GM19452 (cell line): ENCODE results near the gene FAM149A.

Experiments
- ATAC-seq: cut with Tn5 transposase; IDR thresholded peaks from one replicate; pipeline ENCODE4 v1.9.1; 2021; ENCODE audit not compliant: unreplicated experiment

Gene FAM149A

DNA sequence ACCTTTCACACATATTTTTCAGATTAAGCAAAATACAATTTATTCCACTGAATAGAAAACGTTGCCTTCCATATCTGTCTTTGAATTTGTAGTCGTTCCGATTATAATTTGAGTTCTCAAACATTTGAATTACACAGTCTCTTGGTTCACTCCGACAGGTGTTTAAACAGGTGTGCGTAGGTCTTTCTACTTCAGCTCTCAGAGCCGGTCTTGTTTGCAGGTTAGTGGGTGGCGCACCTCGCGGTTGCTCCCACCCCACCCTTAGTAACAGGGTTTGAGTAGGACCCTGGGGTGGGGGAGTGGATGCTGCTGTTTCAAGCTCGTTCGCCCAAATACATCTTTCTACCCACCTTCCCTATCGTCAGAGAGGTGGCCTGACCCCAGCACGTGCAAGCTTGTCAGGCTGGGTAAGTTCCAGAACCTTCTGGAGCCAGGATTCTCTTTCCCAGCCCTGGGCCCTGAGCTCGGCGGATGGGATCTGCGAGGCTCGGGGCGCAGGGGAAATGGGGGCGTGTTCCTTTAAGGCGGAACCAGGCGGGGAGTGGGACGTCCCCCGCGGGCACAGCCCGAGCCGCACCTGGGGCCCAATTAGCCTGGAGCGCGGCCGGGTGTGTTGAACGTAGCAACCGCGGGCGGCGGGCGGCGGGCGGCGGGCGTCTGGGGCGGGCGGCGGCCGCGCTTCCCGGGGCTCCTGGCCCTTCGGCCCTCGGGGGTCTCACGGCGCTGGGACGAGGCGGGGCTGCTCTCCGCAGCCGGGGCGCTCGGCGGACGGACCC, at the start of gene FAM149A:
TSS of gene FAM149A (plus strand) at position 591 of the 776 bp plus-strand sequence.
- ATAC-seq: peak; percentile 68

DNA sequence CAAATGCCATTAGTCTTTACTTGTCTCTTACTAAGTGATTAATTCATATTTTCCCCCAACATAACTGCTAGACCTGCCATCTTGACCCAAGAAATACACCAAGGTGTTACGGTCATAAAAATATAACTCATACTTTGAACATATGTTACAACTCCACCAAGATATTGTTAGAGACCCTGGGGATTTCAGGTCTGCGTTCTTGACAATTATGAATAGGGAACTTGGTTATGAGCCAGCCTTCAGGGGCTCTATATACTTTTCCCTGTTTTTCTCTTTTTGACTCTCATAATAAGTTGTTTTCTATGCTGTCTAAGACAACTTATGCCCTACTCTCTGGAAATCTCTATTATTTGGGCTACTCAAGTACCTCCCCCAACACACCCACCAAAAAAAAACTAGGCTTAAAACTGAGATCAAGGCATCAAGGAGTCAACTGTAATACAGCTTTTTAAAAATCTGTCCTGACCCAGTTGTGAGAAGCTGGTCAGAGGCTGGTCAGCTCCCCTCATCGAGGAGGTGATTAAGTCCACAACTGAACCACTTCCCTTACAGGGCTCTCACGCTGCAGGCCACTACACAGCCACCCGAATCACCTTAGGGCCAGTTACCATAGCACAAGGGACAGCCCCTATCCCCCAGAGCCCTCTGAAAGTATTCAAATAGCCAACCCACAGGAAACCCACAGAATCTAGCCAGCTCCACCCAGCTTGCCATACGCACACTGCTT, 46.1 kb upstream of the FAM149A start:
- peak; percentile 99 for ATAC-seq

DNA sequence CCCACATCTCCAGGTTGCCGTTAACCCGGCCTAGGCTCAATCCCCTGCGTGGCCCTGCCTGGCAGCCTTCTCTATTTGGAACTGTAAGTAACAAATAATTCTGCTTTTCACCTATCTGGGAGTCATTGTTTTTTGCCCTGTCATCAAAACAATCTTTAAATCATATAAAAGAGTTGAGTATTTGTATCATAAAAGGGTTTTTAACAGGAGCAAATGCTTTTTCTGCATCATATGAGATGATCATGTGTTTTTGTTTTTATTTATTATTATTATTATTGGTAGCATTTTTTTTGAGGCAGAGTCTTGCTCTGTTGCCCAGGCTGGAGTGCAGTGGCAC, 45.6 kb upstream of the FAM149A start:
- no peak for ATAC-seq

DNA sequence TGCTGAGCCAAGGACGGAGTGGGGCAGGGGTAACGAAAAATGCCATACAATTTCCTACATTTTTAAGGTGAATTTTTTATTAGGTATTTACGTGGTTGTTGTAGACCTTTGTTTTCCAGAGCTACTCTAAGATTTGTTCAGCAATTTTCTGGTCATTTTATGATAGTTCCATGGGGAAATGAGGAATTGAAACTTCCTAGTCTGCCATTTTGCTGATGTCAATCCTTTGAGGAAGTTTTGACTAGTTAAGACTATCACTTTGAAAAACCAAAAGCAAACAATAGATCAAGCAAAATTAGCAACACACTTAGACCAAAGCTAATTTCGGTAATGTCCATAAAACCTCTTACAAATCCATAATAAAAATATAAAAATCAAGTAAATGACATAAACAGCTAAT, 42.6 kb upstream of the FAM149A start:
- no peak for ATAC-seq

DNA sequence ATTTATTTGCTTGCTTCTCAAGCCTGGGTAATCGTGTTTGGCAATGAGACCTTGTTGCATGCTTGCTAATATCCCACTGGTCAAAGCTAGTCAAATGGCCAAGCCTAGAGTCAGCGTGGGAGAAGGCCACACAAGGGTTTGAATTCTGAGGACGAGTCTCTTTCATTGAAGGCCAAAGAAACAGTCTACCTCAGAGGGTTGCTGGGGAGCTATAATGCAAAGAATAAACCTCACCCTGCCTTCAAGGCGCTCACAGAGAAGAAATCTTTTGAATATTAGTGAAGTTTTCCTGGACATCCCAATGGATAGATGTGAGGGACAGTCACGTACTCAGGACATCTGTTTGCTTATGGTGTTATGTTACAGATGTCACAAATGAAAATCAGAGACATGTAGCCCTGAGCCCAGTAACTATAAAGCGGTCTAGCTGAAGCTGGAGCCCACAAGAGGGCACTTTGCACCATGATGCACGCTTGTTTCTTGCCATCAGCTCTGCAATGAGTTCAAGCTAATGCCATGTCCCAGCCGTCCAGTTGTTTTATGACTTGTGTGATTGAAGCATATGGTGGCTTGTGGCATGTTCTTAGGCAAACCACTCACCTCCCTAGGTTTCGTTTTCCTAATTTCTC, 36.6 kb upstream of the FAM149A start:
- ATAC-seq: peak; percentile 82

DNA sequence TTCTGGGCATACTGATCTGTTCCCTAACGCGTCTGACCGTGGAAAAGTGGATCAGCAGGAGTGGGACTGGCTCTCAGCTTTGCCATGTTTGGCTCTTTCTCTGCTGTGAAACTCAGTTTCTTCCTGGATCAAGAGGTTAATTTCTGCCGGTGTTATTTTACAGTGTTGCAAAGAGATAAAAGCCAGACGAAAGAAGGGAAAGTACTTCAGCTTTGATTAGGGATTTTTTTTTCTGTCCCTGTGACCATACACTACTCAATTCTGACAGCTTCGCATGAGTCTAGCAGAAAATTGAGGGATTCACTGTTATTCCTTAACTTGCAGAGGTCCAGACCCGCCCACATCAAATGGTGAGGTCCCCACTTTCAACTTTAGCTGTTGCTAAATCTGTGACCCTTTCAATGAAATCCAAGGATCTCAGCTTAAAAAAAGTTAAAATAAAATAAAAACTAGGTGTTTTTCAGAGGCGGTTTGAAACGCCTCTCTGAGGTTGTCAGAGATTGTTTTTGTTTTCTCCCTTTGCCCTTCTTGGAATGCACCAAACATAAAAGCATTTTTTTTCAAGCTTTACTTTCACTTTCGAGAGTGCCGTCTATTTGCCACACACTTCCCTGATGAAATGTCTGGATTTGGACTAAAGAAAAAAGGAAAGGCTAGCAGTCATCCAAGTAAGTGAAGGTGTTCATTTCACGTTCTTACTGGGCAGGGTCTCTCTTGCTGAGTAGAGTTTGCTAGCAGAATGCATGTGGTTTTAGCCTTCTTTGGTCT, 35.7 kb upstream of the FAM149A start, which contains the start of gene TLR3:
TSS of gene TLR3 (plus strand) at position 576 of the 768 bp plus-strand sequence. CDS start 7,464 bp downstream, outside the sequence.
- no peak for ATAC-seq

DNA sequence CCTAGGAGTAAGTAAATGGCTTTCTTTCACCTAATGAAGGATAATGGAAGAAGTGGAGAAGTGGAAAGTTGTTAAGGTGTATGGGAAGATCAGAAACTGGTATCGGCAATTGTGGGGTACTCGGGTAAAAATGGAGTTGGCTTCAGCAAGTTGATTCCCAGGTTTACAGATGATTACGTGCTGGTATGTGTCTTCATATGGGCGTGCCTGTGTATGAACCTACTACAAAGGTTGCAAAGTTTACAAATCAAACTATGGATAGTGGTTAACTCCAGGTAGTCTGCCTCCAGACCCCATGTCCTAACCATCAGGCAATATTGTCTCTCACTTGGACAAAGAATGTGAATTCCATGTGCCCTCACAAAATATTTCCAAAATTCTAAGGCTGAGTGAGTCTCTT, 34.8 kb upstream of the FAM149A start:
- ATAC-seq: no peak

DNA sequence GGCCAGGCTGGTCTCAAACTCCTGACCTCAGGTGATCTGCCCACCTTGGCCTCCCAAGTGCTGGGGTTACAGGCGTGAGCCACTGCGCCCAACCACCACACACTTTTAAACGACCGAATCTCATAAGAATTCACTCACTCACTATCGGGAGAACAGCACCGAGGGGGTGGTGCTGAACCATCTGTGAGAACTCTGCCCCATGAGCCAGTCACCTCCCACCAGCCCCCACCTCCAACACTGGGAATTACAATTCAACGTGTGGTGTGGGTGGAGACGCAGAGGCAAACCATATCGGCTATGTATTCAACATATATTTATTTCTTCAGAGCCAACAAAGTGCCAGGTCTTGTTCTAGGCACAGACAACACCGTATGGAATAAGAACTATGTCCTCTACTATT, 32.0 kb upstream of the FAM149A start:
- no peak for ATAC-seq

DNA sequence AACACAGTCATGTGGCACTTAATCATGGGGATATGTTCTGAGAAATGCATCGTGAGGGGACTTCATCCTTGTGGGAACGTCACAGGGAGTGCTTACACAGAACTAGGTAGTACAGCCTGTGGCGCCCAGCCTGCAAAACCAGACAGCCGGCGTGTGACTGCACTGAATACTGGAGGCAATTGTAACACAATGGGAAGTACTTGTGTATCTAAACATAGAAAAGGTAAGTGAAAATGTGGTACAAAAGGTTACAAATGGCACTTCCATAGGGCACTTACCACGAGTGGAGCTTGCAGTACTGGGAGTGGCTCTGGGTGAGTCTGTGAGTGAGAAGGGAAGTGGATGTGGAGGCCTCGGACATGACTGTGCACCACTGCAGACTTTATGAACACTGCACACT, 30.3 kb upstream of the FAM149A start:
- ATAC-seq: no peak

DNA sequence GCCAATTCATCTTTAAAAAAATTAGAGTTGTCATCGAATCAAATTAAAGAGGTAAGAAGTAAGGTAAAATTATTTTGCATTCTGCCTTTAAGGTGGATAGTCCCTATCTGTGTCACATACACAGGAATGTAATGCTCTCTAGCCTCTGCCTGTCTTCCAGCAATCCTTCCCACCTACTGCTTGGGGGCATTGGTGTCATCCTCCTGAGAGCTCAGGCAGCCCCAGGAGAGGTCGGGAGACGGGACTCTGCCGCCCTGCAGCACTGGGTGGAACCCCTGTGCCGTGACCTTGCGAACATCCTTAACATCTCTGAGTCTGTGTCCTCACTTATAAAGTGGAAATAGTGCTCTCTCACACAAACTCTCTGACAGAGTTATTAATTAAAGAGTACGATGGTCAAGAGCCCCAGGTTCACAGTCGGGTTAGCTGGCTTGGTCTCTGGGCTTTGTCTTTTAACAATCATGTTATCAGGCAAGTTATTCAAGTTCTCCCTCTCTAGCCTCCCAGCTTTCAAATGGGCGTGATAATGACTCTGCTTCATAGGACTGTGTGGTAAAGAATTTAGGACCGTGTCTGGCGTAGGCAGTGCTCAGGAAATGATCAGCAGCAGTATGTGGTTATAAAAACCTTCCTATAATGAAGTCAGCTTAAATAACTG, 25.4 kb upstream of the FAM149A start:
- no peak for ATAC-seq

DNA sequence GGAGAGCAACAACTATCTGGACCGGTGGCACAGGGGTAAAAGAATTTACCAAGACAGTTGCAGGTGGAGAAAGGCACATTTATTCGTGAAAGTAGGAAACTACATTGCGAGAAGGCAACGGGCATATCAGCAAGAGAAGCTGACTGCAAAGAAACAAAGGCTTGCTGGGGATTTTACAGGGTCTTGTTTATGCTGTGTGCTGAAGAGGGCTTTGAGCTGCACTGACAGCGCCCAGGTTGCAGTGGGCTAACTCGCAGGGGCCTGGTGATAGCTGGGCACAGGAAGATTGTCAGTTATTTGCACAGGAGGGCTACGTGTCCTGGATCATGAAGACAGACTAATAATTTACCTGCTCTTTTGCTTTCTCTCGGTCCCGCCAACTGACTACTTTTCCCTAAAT, 24.8 kb upstream of the FAM149A start:
- no peak for ATAC-seq

DNA sequence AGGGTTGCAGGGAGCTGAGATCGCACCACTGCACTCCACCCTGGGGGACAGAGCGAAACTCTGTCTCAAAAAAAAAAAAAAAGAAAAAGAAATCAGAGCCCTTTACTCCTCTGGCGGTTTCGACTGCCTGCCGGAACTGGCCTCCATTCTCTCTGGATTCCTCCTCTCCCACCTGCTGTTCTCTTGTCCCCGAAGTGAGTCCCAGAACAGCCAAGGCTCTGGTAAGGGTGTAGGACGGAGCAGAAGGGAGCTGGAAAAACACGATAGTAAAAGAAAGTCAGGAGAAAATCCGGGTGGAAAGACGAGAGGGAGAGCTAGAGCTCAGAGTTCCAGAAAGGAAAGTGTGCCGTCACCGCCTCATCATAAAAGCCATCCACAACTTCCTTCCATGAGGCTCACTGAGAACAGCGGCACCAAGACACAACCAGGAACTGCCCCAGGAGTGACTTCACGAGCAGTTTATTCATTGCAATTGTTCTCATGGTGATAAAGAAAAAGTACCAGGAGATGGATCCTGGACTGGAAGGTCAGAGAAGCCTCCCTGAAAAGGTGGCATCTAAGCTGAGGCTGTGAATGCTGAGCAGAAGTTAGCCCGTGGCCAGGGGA, 23.2 kb upstream of the FAM149A start:
- ATAC-seq: no peak

DNA sequence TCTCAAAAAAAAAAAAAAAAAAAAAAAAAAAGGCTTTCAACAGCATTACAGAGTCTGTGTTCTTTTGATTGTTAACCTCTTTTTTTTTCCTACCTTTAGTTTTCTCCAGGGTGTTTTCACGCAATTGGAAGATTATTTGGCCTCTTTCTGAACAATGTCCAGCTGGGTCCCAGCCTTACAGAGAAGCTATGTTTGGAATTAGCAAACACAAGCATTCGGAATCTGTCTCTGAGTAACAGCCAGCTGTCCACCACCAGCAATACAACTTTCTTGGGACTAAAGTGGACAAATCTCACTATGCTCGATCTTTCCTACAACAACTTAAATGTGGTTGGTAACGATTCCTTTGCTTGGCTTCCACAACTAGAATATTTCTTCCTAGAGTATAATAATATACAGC, 22.3 kb upstream of the FAM149A start:
- ATAC-seq: no peak

DNA sequence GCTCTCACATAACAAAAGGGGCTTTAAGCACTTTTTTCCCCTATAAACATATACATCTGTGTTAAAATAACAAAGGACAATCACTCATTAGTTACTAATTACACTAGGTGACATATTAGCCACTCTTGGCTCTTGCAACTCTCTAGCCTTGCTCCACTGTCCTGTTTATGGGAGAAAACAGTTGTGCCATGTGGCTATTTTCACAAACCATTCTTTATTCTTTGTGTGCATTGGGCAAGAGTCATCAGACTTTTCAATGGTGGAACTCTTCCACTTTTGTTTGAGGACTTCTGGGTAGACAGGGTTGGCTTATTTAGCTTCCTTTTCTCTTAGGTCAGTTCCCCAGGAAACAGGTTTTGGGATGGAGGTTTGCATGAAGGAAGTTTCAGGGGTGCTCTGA, 16.0 kb upstream of the FAM149A start:
- ATAC-seq: no peak

DNA sequence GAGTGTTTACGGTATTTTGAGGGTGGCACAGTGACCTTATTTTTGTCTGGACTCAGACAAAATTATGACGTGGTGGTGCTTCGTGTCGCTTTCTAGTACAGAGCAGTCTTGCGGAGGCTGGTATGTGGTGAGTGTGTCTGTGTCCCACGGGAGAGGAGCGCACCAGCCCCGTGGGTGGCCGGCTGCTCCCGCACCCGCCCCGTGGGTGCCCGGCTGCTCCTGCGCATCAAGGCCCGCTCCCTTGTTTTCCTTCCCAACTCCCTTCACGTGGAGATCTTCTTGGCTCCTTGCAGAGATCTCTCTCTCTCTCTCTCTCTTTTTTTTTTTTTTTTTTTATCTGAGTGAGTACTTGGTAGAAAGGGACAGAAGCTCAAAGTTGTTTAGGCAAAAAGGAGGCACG, 12.2 kb upstream of the FAM149A start:
- ATAC-seq: no peak

DNA sequence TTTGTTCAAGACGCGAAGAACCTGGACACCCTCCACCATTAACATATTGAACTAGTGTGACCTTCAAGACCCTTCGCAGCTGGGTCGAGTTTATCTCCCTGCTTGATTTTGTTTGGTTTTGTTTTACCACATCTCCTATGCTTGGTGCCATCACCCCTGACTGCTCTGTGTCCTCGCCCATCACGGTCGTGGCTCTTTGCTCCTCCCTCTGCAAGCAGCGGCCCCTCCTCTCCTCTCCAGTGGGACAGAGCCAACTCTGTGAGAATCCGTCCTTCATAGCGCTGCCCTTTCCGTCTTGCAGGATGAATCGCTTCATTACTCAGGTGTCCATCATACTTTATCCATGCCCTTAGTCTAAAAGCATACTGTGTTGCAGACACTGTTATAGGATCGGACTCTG, 9.1 kb upstream of the FAM149A start:
- no peak for ATAC-seq

DNA sequence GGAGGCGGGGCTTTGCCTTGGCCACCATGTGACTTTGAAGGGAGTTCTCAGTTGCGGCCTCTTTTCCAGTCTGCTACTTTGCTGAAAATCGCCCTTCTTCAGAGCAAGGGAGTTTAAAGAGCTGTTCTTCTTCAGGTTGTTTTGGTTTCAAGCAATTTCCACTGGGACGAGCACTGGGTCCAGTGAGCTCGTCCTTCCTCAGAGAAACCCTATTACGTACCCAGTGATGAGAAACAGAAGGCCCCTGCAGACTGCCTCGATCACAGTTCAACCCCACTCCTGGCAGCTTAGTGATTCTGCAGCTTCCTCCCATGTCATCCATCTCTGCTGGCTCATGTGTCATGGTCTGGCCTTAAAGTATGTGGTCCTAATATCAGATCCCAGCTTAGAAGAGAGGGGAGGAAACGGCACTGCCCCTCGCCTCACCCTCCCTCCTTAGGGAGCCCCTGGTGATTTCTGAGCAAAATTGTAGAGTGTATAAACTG, 7.8 kb upstream of the FAM149A start:
- ATAC-seq: no peak

DNA sequence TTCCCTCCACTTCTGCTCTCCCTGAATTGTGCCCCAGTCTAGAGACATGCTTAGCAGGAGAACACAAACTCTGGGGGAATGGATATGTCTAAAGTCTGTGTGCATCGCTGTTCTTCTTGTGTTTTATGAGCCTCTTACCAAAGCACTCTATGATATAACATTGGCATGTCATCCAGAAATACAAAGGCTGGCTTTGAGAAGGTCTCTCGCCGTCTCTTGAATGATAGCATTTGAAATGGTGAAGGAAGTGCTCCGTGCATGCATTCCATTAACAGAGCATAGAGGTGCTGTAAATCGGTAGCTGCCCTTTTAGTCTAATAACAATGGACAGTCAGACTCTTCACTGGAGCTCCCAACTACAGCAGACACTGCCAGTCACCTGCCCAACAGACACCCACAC, 7.1 kb upstream of the FAM149A start:
- ATAC-seq: no peak

DNA sequence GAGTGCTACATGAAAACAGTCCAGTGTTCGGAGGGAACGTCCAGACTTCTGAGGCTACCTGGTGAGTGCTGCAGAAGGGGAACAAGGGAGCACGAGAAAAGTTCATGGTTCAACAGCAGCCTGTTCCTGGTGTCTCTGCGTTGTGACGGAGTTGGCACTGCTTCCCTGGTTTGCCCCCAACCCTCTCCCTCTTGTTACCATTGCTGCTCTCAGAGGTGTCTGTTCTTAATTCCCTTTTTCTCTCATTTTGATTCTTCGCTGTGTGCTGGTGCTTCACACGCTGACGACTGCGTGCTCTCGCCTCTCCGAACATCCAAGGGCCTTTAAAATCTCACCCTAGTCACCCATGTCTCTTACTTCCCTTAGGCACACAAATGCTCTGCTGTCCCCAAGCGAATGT, 1.6 kb upstream of the FAM149A start:
- no peak for ATAC-seq
